H9 (cell line): ENCODE measurements around the gene TMA7. TPM values are rescaled to one million over a fixed set of nuclear protein-coding genes. Genes with fewer than 3 reads are reported as not detected.

Experiments used
- DNase-seq: peaks from one replicate; pipeline ENCODE4 v3.0.0-alpha.2; 2017
- H2AFZ ChIP-seq: one replicate; pipeline ENCODE4 v1.6.1; 2013; ENCODE audit warnings: mild to moderate bottlenecking, low read length, control low read depth, moderate library complexity
- H2AK5ac ChIP-seq: 2 replicates; pipeline ENCODE4 v1.6.1; 2013; ENCODE audit warnings: low read length, control low read depth, mixed read lengths; ENCODE audit not compliant: insufficient read length
- H2BK120ac ChIP-seq: one replicate; pipeline ENCODE4 v1.6.1; 2013; ENCODE audit warnings: low read depth, mild to moderate bottlenecking, low read length, control low read depth, inconsistent platforms; ENCODE audit not compliant: poor library complexity, severe bottlenecking
- H2BK12ac ChIP-seq: 2 replicates; pipeline ENCODE4 v1.6.1; 2013; ENCODE audit warnings: low read length, control low read depth, mixed read lengths, low read depth; ENCODE audit not compliant: insufficient read length
- H2BK15ac ChIP-seq: 2 replicates; pipeline ENCODE4 v1.6.1; 2013; ENCODE audit warnings: low read depth, low read length, control low read depth
- H2BK20ac ChIP-seq: one replicate; pipeline ENCODE4 v1.6.1; 2013; ENCODE audit warnings: low read depth, mild to moderate bottlenecking, low read length, control low read depth, inconsistent platforms; ENCODE audit not compliant: poor library complexity, severe bottlenecking
- H2BK5ac ChIP-seq: 2 replicates; pipeline ENCODE4 v1.6.1; 2013; ENCODE audit warnings: low read length, control low read depth, mixed read lengths; ENCODE audit not compliant: insufficient read length
- H3K14ac ChIP-seq: 2 replicates; pipeline ENCODE4 v1.6.1; 2013; ENCODE audit warnings: low read length, control low read depth; ENCODE audit not compliant: insufficient read depth
- H3K18ac ChIP-seq: 2 replicates; pipeline ENCODE4 v1.6.1; 2013; ENCODE audit warnings: low read depth, mild to moderate bottlenecking, mixed read lengths, low read length, control low read depth; ENCODE audit not compliant: insufficient read length
- H3K23ac ChIP-seq: 2 replicates; pipeline ENCODE4 v1.6.1; 2013; ENCODE audit warnings: low read length, control low read depth, mixed read lengths, low read depth; ENCODE audit not compliant: insufficient read length
- H3K23me2 ChIP-seq: 2 replicates; pipeline ENCODE4 v1.6.1; 2013; ENCODE audit warnings: low read depth, mild to moderate bottlenecking, mixed read lengths, low read length, control low read depth; ENCODE audit not compliant: insufficient read length, poor library complexity, severe bottlenecking
- H3K27ac ChIP-seq: 2 replicates; pipeline ENCODE4 v1.5.1; 2013; ENCODE audit warnings: low read length, control low read depth, mixed read lengths, low read depth; ENCODE audit not compliant: insufficient read length
- H3K27me3 ChIP-seq: 2 replicates; pipeline ENCODE4 v1.6.1; 2013; ENCODE audit warnings: low read length, control low read depth, inconsistent platforms; ENCODE audit not compliant: insufficient read depth
- H3K4ac ChIP-seq: 2 replicates; pipeline ENCODE4 v1.6.1; 2013; ENCODE audit warnings: low read depth, mild to moderate bottlenecking, control low read depth, inconsistent platforms, low read length, moderate library complexity
- H3K4me1 ChIP-seq: 2 replicates; pipeline ENCODE4 v1.6.1; 2013; ENCODE audit warnings: low read length, control low read depth, inconsistent platforms; ENCODE audit not compliant: insufficient read depth
- H3K4me2 ChIP-seq: 2 replicates; pipeline ENCODE4 v1.6.1; 2013; ENCODE audit warnings: low read length, control low read depth, mixed read lengths; ENCODE audit not compliant: insufficient read length, insufficient read depth
- H3K56ac ChIP-seq: 2 replicates; pipeline ENCODE4 v1.6.1; 2013; ENCODE audit warnings: low read depth, mild to moderate bottlenecking, mixed read lengths, low read length, control low read depth; ENCODE audit not compliant: insufficient read length
- H3K79me1 ChIP-seq: 2 replicates; pipeline ENCODE4 v1.6.1; 2013; ENCODE audit warnings: low read depth, mild to moderate bottlenecking, moderate library complexity, low read length, control low read depth, inconsistent platforms; ENCODE audit not compliant: insufficient read depth, poor library complexity, severe bottlenecking
- H3K79me2 ChIP-seq: 2 replicates; pipeline ENCODE4 v1.6.1; 2013; ENCODE audit warnings: low read length, control low read depth, inconsistent platforms; ENCODE audit not compliant: insufficient read depth
- H3K9ac ChIP-seq: 2 replicates; pipeline ENCODE4 v1.6.1; 2013; ENCODE audit warnings: low read length, control low read depth, mixed read lengths; ENCODE audit not compliant: insufficient read length; ENCODE audit errors: extremely low read depth
- H3K9me3 ChIP-seq: one replicate; pipeline ENCODE4 v1.6.1; 2013; ENCODE audit warnings: low read depth, low read length, inconsistent platforms; ENCODE audit not compliant: control insufficient read depth
- H3T11ph ChIP-seq: one replicate; pipeline ENCODE4 v1.6.1; 2013; ENCODE audit warnings: mild to moderate bottlenecking, low read length, control low read depth, inconsistent platforms
- H4K20me1 ChIP-seq: one replicate; pipeline ENCODE4 v1.6.1; 2013; ENCODE audit not compliant: control insufficient read depth, insufficient read length, insufficient read depth
- H4K5ac ChIP-seq: 2 replicates; pipeline ENCODE4 v1.6.1; 2013; ENCODE audit warnings: low read depth, mild to moderate bottlenecking, mixed read lengths, low read length, control low read depth; ENCODE audit not compliant: insufficient read length
- H4K8ac ChIP-seq: replicated peaks from 2 replicates; pipeline ENCODE4 v1.6.1; 2013; ENCODE audit warnings: low read length, control low read depth, mixed read lengths, low read depth; ENCODE audit not compliant: insufficient read length
- H4K91ac ChIP-seq: 2 replicates; pipeline ENCODE4 v1.6.1; 2013; ENCODE audit warnings: low read depth, mild to moderate bottlenecking, moderate library complexity, mixed read lengths, low read length, control low read depth; ENCODE audit not compliant: insufficient read length
- H3K27ac Mint-ChIP-seq, 3 experiments: 2 replicates in 2 of 3; 3 replicates in 1 of 3; pipeline ENCODE4 v1.8.0; 2020 to 2021; ENCODE audit warnings: mixed read lengths in 3 of 3, mild to moderate bottlenecking in 1 of 3, moderate library complexity in 1 of 3
- H3K27me3 Mint-ChIP-seq: 2 replicates; pipeline ENCODE4 v1.8.0; 2021; ENCODE audit warnings: low read depth, mild to moderate bottlenecking, moderate library complexity, mixed read lengths
- H3K36me3 Mint-ChIP-seq, 3 experiments: 2 replicates in 2 of 3; 3 replicates in 1 of 3; pipeline ENCODE4 v1.8.0; 2020 to 2021; ENCODE audit warnings: low read depth in 3 of 3, mixed read lengths in 3 of 3; ENCODE audit not compliant: insufficient read depth in 1 of 3
- H3K4me1 Mint-ChIP-seq, 2 experiments: 2 replicates each; pipeline ENCODE4 v1.8.0; 2020; ENCODE audit warnings: mixed read lengths in 2 of 2
- H3K4me3 Mint-ChIP-seq, 2 experiments: 2 replicates in 1 of 2; 3 replicates in 1 of 2; pipeline ENCODE4 v1.8.0; 2020 to 2021; ENCODE audit warnings: mild to moderate bottlenecking in 2 of 2, mixed read lengths in 2 of 2, moderate library complexity in 1 of 2
- H3K9me3 Mint-ChIP-seq, 2 experiments: 2 replicates in 1 of 2; 3 replicates in 1 of 2; pipeline ENCODE4 v1.8.0; 2020; ENCODE audit warnings: mild to moderate bottlenecking in 2 of 2, mixed read lengths in 2 of 2, moderate library complexity in 1 of 2
- WGBS: extraction: QIAGEN DNeasy Blood & Tissue Kit; methylation state at CpG from one replicate; pipeline ENCODE4 v1.1.7; 2013; ENCODE audit warnings: missing lambda C conversion rate, low lambda C conversion rate, mixed read lengths; ENCODE audit not compliant: insufficient read length; ENCODE audit errors: extremely low coverage; 5-methylcytosine and 5-hydroxymethylcytosine counted together
- long read RNA-seq: library from polyadenylated mRNA; unstranded; transcript quantifications from one replicate; pipeline ENCODE4 v2.0.0, GENCODE V29; 2020
- total RNA-seq: library from RNA; stranded (reverse); gene quantifications from 2 replicates; pipeline ENCODE4 v1.2.1, GENCODE V29; 2021
- TF ChIP-seq, protein P1 (sequence below): fragments of 200-600 bp; sonication (generic); conservative IDR thresholded peaks from 3 replicates; pipeline ENCODE4 v1.8.0; 2021; ENCODE audit warnings: antibody characterized with exemption, mild to moderate bottlenecking

Gene TMA7
- total RNA-seq = 305 and 309 TPM in 2 replicates
- long read RNA-seq, transcript TMA7-201 (4 exons, 561 nt) = major isoform, 123 of 152 reads
- long read RNA-seq, transcript TMA7-202 (3 exons, 619 nt) = minor isoform, 12 of 152 reads
- long read RNA-seq, partial matches to known transcripts = 4 of 152 reads
- long read RNA-seq, other reads (novel, unspliced or antisense) = 13 of 152 reads

DNA sequence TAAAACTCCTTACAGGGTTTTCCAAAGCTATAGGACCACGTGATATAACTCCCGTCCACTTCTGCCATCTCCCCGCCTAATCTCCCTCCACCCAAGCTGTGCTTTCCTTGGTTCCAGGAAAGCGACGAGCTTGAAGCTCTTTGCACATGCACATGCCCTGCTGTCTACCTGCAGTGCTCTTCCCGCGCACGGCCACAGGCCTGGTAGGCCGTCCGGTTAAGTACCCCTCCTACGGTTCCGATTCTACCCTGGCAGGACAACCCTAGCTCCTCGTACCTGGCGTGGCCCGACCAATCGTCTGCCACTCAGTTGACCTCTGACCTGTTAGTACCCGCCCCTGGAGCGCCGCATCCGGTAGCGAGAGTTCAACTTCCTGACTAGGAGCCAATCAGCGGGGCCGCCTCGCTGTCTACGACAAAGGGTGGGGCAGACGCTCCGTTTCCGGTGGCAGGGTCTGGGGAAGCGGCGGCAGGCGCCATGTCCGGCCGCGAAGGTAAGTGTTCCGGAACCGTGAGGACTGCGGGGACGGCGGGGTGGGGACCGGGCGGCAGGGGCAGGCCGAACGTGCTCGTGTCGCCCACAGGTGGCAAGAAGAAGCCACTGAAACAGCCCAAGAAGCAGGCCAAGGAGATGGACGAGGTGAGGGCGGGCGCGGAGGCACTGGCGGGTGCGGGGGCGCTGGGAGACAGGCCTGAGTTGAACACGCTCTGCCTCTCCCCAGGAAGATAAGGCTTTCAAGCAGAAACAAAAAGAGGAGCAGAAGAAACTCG is at the start of gene TMA7, which contains the start of gene CCDC51:
TSS of gene TMA7 (plus strand) at position 438 of the 770 bp plus-strand sequence. CDS start at position 478, 40 bp downstream.
TSS of gene CCDC51 (minus strand) at position 300 of the 770 bp plus-strand sequence. CDS start 4,991 bp downstream, outside the sequence.
- no peaks in the 10 kb centered on the region for H4K20me1 ChIP-seq
- peaks cover 3% of the 10 kb centered on the region; the same call in 1 of the 2 replicates for H3K4me1 ChIP-seq
- H3K79me1 ChIP-seq = peaks cover 5% of the 10 kb centered on the region
- no peak within 1 kb of the TSS for H2BK15ac ChIP-seq
- Mint-ChIP-seq H3K9me3 (no peaks in the 10 kb centered on the region), H3K4me1 (peaks cover 9 to 19% of the 10 kb centered on the region in 2 experiments), H3K27me3 (no peaks in the 10 kb centered on the region), H3K27ac (peak within 1 kb of the TSS; percentile 98 to 99 (median 99)), H3K36me3 (peaks cover 18 to 49% (median 26%) of the 10 kb centered on the region in 3 experiments; a peak in 6 of 7 replicates), H3K4me3 (peak within 1 kb of the TSS; percentile 93 to 99)
- no peak within 1 kb of the TSS for H2BK120ac ChIP-seq
- H3T11ph ChIP-seq = no peak within 1 kb of the TSS
- no peak within 1 kb of the TSS for H3K4ac ChIP-seq
- peak within 1 kb of the TSS; percentile 33 for H2AFZ ChIP-seq
- no peak within 1 kb of the TSS for H3K23ac ChIP-seq
- H4K5ac ChIP-seq = no peak within 1 kb of the TSS
- peak within 1 kb of the TSS; percentile 81 for H3K18ac ChIP-seq
- no peak within 1 kb of the TSS for H4K91ac ChIP-seq
- H3K56ac ChIP-seq = peak within 1 kb of the TSS; percentile 52
- H3K9me3 ChIP-seq = no peaks in the 10 kb centered on the region
- no peaks in the 10 kb centered on the region for H3K27me3 ChIP-seq
- H3K9ac ChIP-seq = peak within 1 kb of the TSS; percentile 95
- H3K4me2 ChIP-seq = peak within 1 kb of the TSS; percentile 90
- WGBS = no CpG with 5 or more reads among the region's 54 CpGs
- peak within 1 kb of the TSS; percentile 94 for H3K14ac ChIP-seq
- peak; percentile 99 for DNase-seq
- no peak within 1 kb of the TSS for H2AK5ac ChIP-seq
- H3K79me2 ChIP-seq = peaks cover 5% of the 10 kb centered on the region; the same call in 1 of the 2 replicates
- no peak within 1 kb of the TSS for H2BK20ac ChIP-seq
- no peaks in the 10 kb centered on the region for H3K23me2 ChIP-seq
- H2BK5ac ChIP-seq = no peak within 1 kb of the TSS
- no peak within 1 kb of the TSS for H4K8ac ChIP-seq
- peak within 1 kb of the TSS; percentile 58 for H3K27ac ChIP-seq
- no peak within 1 kb of the TSS for H2BK12ac ChIP-seq
- TF ChIP-seq, protein P1, sequence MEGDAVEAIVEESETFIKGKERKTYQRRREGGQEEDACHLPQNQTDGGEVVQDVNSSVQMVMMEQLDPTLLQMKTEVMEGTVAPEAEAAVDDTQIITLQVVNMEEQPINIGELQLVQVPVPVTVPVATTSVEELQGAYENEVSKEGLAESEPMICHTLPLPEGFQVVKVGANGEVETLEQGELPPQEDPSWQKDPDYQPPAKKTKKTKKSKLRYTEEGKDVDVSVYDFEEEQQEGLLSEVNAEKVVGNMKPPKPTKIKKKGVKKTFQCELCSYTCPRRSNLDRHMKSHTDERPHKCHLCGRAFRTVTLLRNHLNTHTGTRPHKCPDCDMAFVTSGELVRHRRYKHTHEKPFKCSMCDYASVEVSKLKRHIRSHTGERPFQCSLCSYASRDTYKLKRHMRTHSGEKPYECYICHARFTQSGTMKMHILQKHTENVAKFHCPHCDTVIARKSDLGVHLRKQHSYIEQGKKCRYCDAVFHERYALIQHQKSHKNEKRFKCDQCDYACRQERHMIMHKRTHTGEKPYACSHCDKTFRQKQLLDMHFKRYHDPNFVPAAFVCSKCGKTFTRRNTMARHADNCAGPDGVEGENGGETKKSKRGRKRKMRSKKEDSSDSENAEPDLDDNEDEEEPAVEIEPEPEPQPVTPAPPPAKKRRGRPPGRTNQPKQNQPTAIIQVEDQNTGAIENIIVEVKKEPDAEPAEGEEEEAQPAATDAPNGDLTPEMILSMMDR = no peak
